ENCODE measurements around the gene SEL1L. TPM values are rescaled to one million over a fixed set of nuclear protein-coding genes. Genes with fewer than 3 reads are reported as not detected.

Gene SEL1L
- total RNA-seq, 2 donors from 2014 or later: 57.1 to 71.5 TPM

DNA sequence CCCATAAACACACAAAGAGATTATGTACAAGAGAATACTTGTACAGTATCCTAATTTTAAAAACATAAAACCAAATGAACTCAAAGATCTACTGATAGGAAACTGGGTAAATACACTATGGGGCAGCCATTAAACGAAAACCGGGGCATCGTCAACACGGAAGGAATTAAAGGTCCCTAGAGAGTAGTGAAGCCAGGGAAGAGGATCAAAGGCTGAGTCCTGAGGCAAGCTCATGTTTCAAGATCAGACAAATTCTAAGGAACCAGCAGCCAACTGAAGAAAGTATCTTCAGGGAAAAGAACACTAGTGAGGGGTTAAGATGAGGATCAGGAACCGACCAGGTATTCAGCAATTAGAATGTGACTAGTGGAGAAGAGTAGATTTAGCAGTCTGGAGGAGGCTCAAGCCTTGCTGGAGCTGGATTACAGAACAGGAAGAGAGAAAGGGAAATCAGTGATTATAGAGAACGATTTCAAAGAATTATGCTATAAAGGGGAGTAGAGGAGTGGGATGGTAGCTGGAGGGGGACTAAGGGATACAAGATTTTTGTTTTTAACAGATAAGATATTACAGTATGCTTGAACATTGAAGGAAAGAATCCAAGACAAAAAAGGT lies 23.7 kb downstream of the SEL1L start:
- TF ChIP-seq, protein P1, sequence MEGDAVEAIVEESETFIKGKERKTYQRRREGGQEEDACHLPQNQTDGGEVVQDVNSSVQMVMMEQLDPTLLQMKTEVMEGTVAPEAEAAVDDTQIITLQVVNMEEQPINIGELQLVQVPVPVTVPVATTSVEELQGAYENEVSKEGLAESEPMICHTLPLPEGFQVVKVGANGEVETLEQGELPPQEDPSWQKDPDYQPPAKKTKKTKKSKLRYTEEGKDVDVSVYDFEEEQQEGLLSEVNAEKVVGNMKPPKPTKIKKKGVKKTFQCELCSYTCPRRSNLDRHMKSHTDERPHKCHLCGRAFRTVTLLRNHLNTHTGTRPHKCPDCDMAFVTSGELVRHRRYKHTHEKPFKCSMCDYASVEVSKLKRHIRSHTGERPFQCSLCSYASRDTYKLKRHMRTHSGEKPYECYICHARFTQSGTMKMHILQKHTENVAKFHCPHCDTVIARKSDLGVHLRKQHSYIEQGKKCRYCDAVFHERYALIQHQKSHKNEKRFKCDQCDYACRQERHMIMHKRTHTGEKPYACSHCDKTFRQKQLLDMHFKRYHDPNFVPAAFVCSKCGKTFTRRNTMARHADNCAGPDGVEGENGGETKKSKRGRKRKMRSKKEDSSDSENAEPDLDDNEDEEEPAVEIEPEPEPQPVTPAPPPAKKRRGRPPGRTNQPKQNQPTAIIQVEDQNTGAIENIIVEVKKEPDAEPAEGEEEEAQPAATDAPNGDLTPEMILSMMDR (IDR thresholded peaks at IDR 0.05): no peak
- Histone ChIP-seq H3K27ac (peak overlapping the region; percentile 9 to 14), H3K27me3 (replicated peaks; ENCODE audit: insufficient read depth) (no peaks in the 10 kb centered on the region), H3K36me3 (peaks cover 12% of the 10 kb centered on the region), H3K4me1 (ENCODE audit: control insufficient read depth in 1 of 2, low read depth in 2 of 2) (peaks cover 20 to 30% of the 10 kb centered on the region in 2 donors), H3K4me3 (no peak overlapping the region), H3K9me3 (no peaks in the 10 kb centered on the region)
- no peak for ATAC-seq (ENCODE audit: insufficient number of reproducible peaks, low FRiP score, low read depth)
- no peak for DNase-seq (ENCODE audit: low spot score)

DNA sequence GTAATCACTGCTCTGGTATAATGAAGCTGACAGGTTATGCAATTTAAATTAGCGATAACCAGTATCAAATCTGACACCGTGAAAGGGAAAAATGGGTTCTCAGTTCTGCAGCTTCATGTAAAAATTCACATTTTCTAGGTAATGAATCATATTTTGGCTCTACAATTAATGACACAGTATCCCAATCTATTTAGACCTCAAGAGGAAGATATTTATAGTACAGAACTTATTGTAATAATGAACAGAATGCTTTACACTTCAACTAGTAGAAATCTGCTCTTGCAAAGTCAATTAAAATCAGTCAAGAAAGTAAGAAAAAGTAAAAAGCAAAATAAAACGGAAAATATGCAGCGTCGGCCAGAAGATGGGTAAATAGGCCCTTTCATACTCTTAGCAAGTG lies 24.3 kb downstream of the SEL1L start:
- TF ChIP-seq, protein P1 (IDR thresholded peaks at IDR 0.05): no peak
- Histone ChIP-seq H3K27ac (peak overlapping the region in 1 of 2 donors; percentile 9), H3K27me3 (replicated peaks; ENCODE audit: insufficient read depth) (no peaks in the 10 kb centered on the region), H3K4me1 (ENCODE audit: control insufficient read depth in 1 of 2, low read depth in 2 of 2) (peaks cover 20 to 30% of the 10 kb centered on the region in 2 donors), H3K4me3 (no peak overlapping the region), H3K36me3 (peaks cover 16% of the 10 kb centered on the region), H3K9me3 (no peaks in the 10 kb centered on the region)
- ATAC-seq (ENCODE audit: insufficient number of reproducible peaks, low FRiP score, low read depth) (no peak), DNase-seq (ENCODE audit: low spot score) (no peak)

DNA sequence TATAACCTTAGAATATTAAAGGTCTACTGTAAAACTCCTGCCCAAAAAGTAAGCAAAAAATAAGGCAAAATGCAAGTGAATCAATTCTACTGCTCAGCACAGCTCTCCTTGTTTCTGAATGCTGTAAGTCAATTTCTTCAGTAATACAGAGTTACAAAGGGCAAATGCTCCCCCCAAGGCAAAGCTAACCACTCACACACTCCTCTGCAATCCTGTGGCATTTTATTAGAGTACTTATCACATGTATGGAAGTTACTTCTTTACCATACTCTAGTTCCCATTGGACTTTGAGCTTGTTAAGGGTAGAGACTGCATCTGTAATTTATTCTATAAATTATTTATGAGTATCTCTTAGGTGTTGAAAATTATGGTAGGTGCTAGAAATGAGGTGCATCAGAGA lies 27.2 kb downstream of the SEL1L start:
- DNase-seq (ENCODE audit: low spot score): no peak
- no peak overlapping the region for H3K4me3 ChIP-seq
- H3K27ac ChIP-seq: no peak overlapping the region
- H3K27me3 ChIP-seq (replicated peaks; ENCODE audit: insufficient read depth): no peaks in the 10 kb centered on the region
- TF ChIP-seq, protein P1 (IDR thresholded peaks at IDR 0.05): no peak
- H3K36me3 ChIP-seq: peaks cover 29% of the 10 kb centered on the region
- peaks cover 15 to 28% of the 10 kb centered on the region in 2 donors for H3K4me1 ChIP-seq (ENCODE audit: control insufficient read depth in 1 of 2, low read depth in 2 of 2)
- ATAC-seq (ENCODE audit: insufficient number of reproducible peaks, low FRiP score, low read depth): no peak
- H3K9me3 ChIP-seq: no peaks in the 10 kb centered on the region

DNA sequence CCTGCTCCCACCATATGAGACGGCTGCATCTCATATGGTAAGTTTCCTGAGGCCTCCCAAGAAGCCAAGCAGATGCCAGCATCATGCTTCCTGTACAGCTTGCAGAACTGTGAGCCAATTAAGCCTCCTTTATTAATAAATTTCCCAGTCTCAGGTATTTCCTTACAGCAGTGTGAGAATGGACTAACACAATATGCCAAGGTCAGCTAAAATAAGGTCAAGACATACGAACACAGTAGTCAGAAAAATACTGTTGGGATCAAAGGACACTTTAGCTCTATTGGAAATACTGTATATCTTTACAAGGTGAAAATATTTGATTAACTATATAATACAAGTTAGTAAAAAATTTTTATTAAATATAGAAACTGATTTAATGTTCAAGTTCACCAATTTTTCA lies 28.8 kb downstream of the SEL1L start:
- H3K9me3 ChIP-seq: no peaks in the 10 kb centered on the region
- DNase-seq (ENCODE audit: low spot score) (no peak), ATAC-seq (ENCODE audit: insufficient number of reproducible peaks, low FRiP score, low read depth) (no peak)
- H3K36me3 ChIP-seq: peaks cover 40% of the 10 kb centered on the region
- H3K4me3 ChIP-seq: no peak overlapping the region
- H3K27ac ChIP-seq: no peak overlapping the region
- H3K27me3 ChIP-seq (replicated peaks; ENCODE audit: insufficient read depth): no peaks in the 10 kb centered on the region
- H3K4me1 ChIP-seq (ENCODE audit: control insufficient read depth in 1 of 2, low read depth in 2 of 2): peaks cover 3 to 14% of the 10 kb centered on the region in 2 donors
- TF ChIP-seq, protein P1 (IDR thresholded peaks at IDR 0.05): no peak

DNA sequence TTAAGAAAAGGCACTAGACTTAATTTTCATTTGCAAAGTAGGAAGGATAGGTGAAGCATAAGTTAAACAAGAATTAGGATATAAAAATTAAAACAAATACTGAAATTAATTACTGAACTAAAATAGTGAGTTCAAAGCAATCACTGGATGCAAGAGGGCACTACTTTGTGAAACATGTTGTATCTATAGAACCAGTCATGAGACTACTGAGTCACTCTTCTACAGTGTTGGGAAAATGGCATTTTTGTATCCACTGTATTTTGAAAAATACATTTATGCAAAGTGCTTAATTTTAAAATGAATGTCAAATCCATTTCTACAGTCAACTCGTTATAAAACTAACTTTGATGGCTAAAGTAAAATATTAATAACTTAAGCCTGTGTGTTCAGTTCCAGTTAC lies 47.9 kb downstream of the SEL1L start:
- TF ChIP-seq, protein P1 (IDR thresholded peaks at IDR 0.05): no peak
- Histone ChIP-seq H3K4me1 (ENCODE audit: control insufficient read depth in 1 of 2, low read depth in 2 of 2) (no peaks in the 10 kb centered on the region), H3K36me3 (peaks cover 47% of the 10 kb centered on the region), H3K4me3 (no peak overlapping the region), H3K27ac (no peak overlapping the region), H3K9me3 (no peaks in the 10 kb centered on the region), H3K27me3 (replicated peaks; ENCODE audit: insufficient read depth) (no peaks in the 10 kb centered on the region)
- DNase-seq (ENCODE audit: low spot score) (no peak), ATAC-seq (ENCODE audit: insufficient number of reproducible peaks, low FRiP score, low read depth) (no peak)
